Stimulated activated CD4-positive, alpha-beta T cell treated with anti-CD3 and anti-CD28 coated beads, TNF-alpha, amount 100 ng/mL, for 24 hours (primary cell): ENCODE results near the gene KRTCAP2.
A peak's percentile ranks its signal among the peaks of the same experiment; 100 is the strongest.
"Not testable (repeated sequence)": the region's sequence is repeated elsewhere in the genome, so short reads cannot be mapped to it uniquely, and the experiment has no call there.

Experiments used
- DNase-seq, 3 experiments: peaks; one replicate each; pipeline ENCODE4 v3.0.0-alpha.2; 2020; ENCODE audit warnings: low read depth in 3 of 3

KRTCAP2 gene

DNA sequence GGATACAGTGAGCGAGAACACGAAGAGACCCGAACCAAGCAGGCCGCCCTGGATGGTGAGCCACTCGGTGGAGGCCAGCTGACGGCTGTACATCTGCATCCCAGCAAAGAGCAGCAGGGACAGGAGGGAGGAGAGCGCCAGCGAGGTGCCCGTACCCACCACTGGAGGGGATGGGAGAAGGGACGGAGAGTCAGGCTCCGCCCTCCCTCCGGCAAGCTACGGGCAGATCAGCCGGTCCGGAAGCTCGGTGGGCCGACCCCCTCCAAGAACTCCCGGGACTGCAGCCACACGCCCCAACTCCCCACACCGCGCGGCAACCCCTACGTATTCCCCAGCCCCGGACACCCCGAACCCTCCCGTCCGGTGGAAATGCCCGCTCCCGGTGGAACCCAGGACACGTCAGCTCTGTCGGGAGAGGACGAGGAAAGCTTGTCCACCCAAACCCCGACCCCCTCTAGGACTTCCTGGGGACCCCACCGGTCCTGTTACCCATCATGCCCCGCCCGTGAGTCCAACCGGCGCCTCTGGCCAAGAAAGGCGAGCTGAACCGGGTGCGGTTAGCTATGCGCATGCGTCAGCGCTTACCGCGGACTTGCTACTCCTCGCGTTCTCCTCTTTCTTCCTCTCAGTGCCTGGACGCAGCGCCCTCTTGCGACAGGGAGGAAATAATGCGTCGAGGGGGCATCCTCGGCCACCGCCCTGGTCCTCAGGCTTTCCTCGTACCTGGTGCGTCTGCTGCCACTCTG is at the start of gene KRTCAP2:
Gene KRTCAP2, minus strand, starts transcription at position 573 of the 746 bp plus-strand sequence. Its CDS starts 80 bp downstream, at position 493.
- peak; percentile 89 to 95 (median 94) for DNase-seq

DNA sequence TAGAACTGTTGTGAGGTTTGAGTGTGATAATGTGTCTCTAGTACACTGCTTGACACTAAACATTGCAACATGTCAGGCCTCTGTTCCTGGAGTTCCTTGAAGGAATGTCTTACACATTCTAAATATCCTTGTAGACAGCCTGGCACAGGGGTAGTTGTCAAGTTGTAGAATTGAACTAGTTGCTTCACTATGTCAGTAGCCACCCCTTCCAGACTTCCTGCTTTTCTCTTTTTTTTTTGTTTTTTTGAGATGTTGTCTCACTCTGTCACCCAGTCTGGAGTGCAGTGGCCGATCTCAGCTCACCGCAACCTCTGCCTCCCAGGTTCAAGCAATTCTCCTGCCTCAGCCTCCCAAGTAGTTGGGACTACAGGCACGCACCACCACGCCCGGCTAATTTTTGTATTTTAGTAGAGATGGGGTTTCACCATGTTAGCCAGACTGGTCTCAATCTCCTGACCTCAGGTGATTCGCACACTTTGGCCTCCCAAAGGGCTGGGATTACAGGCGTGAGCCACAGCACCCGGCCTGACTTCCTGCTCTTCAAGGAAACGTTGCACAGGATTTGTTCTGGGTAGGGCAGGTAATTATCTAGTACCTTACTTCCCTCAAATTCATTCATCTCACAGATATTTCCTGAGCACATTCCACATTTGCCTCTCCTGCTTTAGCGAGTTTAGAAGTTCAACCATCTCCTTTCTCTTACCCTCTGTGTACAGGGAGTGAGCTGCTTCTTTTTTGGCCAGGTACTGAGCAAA is 47.3 kb upstream of the KRTCAP2 start:
- not testable (repeated sequence) for DNase-seq

DNA sequence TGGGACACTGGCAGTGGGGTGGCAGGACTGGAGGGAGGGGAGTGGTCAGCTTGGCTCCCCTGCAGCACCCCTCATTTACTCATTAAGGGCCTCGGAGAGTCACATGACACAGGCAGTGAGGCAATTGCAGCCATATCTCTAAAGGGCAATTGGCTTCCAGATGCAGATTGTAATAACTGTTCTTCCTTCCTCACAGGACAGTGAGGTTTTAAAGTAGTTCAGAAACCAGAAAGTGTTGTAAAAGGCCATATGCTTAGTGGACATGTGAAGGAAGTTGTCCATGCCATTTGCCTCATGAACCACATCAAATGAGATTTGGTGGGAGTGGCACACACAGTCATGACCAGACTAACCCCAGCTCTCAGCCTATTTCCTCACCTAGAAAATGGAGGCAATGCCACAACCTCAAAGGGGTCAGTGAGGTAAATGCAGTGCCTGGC is 46.5 kb upstream of the KRTCAP2 start:
- no peak for DNase-seq

DNA sequence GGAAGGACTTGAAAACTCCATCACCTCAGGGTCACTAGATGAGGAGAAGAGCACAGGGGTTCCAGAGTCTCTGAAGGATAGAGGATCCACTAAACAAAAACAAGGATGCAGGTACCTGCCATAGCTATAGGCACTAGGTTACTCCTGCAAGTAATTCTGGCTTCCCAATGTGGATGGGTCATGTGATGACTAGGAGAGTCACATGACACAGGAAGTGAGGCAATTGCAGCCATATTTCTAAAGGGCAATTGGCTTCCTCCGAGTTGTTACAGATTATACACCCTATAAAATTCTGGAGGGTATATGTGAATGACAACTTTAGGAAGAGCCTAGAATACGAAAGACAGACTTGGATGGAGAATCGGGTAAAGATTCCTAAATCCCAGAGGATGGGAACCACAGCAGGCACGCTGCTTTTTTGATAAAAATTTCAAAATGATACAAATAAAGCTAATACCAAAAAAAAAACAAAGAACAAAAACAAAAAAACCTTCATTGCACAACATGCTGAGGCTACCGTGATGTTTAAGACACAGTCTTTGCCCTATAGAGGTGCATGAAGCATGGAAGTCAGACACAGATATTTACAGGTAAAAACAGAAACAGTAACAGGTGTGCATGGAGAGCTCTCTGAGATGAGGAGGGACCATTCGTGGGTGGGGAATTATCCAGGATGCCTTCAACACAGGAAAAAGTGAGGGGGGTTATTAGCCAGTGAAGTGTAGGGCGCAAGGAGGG is 45.9 kb upstream of the KRTCAP2 start:
- DNase-seq = no peak

DNA sequence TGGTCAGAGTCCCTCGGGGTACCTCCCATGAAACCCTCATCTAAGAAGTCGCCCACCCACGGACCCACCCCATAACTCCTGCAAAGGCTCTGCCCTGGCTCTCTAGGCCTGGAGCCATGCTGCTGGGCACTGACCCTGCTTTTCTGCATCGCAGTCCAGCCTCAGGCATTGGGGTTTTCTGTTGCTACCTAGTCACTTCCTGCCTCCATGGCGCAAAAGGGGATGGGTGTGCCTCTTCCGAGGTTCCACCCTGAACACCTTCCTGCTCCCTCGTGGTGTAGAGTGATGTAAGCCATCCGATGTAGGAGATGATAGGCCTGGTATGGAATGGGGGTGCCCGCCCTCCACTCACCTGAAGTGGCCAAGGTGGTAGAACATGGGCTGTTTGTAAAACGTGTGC is 41.6 kb upstream of the KRTCAP2 start:
- not testable (repeated sequence) for DNase-seq

DNA sequence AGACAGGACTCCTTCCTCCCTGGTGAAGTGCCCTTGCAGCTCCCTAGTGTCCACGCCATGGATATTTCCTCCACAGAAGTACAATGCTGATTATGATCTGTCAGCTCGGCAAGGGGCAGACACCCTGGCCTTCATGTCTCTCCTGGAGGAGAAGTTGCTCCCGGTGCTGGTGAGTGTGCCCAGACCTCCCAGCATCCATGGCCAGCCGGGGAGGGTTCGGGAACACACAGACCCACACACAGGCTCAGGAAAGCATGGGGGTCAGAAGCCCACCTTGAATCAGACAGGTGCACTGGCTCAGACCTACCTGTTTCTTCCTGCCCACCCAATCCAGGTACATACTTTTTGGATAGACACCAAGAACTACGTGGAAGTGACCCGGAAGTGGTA is 38.9 kb upstream of the KRTCAP2 start:
- DNase-seq = not testable (repeated sequence)

DNA sequence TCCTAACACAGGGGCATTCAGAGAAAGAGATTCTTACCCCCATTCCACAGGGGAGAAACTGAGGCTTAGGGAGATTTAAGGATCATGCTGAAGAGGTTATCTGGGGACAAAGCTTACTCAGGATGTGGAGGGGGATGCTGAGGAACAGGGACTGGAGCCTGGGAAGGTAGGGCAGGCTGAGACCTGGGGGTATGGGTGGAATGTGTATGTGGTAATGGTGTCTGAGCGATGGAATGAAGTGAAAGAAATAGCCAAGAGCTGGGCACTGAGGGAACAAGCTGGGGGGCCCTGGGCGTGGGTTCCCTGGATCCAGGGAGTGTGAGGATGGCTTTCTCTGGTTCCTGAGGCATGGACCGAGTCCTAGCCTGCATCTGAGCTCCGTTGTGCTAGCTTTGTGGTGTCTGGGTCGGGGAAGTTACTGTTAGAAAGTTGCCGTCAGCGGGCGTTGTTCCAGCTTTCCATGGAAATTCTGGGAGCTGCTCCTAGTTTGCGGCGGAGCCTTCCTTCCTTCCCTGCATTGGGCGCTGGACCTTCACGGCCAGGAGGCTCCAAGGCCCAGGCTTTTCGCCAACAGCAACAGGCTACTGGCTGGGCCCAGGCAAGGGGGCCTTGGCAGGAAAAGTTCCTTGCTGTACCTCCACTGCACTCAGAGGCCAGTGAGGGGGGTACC is 38.4 kb upstream of the KRTCAP2 start:
- not testable (repeated sequence) for DNase-seq

DNA sequence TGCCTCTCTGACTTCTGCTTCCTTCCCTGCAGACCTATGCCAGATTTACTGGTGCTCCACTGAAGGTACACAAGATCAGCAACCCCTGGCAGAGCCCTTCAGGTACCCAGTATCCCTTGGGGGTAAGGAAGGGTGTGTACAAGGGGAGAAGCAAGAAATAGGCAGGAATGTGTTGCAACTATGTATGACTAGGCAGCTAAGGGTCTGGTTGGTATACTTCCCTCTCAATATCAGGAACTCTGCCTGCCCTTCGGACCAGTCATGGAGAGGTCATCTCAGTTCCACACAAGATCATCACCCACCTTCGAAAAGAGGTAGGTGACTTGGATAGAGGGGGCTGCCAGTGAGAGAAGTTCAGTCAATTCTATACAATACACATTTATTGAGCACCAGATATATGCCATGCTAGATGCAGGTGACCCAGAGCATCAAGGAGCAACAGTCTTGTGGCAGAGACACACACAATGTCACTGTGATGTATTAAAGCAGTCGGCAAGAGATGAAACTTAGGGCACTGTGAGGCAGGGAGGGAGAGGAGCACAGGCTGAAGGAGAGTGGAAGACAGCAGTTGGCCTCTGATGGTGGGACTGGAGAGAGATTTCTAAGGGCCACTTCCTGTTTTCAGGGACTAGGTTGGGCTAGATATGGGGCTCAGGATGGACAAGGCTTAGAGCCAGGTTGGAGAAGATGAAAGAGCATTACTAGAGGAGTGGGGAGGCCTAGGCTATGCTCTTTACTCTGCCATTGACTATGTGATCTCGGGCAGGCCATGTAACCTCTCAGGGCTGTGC is 37.4 kb upstream of the KRTCAP2 start:
- DNase-seq = no peak

DNA sequence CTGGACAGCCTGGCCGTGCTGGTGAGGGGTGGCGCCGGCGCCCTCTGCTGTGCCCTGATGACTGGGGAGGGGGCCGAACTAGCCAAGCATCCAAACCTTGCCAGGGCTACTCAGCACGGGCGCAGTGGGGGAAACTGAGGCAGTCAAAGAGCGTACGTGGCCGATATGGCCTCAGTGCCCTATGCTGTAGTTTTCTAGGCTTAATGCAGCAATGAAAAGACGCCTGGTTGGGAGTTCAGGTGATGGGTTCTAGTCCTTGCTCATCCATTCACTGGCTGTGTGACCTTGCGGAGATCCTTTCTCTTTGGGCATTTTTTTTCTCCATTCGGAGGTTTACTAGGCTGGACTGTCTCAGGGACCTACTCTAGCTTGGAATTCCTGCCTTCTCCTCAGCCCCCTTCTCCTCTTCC is 36.2 kb upstream of the KRTCAP2 start:
- DNase-seq = no peak

DNA sequence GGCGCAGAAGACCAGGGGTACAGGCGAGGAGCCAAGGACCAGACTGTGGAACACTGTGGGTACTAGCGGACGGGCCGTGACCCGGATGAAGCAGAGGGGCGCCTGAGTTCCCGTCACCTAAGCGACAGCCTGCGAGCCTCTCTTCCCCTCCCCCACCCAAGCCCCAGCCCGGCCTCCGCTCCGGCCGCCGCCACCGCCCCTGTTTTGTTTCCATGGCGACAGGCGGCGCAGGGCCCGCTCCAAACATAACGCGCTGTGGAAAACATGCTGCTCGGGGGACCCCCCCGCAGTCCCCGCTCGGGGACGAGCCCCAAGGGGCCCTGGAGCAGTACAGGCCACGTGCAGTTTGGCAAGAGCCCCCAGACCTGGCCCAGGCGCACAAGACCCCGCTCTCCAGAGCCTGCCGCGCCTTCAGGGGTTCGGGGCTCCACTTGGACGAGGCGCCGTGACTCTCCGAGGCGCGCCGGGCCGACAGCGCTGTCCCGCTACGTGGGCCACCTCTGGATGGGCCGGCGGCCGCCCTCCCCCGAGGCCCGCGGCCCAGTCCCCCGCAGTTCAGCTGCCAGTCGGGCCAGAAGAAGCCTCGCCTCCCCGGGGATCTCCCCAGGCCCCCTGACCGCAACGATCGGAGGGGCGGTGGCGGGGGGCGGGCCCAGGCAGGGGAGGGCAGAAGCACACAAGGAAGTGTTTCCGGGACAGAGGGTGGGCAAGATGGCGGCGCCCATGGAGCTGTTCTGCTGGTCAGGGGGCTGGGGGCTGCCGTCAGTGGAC is 35.6 kb upstream of the KRTCAP2 start, which contains the start of gene MTX1:
Gene MTX1, plus strand, starts transcription at position 155 of the 771 bp plus-strand sequence. Its CDS starts 110 bp downstream, at position 265.
- DNase-seq = peak; percentile 73 to 88 (median 80)

DNA sequence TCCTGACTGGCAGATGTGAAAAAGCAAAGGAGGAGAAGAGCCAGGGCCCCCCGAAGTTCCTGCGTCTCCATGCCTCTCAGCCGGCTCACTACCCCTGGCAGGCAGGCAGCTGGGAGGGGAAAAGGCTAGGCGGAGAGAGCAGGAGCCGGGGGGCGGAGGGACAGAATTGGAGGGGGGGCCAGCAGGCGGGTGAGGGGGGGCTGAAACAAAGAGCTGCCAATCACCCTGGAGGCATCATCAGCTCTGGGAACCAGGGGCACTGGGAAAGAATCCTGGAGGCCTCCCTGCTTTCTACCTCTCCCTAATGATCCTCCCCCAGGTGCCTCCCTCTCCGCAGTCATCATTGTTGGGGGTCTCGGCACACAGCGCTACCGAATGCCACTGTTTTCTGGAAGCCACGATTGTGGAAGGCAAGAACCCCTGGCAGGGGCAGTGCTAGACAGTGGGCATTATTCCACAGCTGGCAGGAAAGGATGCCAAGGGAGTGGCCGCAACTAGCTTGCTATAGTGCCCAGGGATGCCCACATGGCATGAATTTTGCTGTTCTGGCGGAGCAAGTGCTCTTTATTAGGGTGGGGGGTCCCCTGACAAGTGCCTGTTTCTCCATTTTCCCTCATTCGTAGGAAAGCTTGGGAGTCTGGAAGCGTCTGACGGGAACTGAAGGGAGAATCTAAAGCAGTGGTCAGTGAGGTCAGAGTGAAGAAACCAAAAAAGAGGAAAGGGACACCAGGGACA is 34.9 kb upstream of the KRTCAP2 start, which contains the start of gene THBS3:
Gene THBS3, minus strand, starts transcription at position 92 of the 735 bp plus-strand sequence. Its CDS starts 21 bp downstream, at position 71.
- DNase-seq = peak in 1 of 3 experiments; percentile 9

DNA sequence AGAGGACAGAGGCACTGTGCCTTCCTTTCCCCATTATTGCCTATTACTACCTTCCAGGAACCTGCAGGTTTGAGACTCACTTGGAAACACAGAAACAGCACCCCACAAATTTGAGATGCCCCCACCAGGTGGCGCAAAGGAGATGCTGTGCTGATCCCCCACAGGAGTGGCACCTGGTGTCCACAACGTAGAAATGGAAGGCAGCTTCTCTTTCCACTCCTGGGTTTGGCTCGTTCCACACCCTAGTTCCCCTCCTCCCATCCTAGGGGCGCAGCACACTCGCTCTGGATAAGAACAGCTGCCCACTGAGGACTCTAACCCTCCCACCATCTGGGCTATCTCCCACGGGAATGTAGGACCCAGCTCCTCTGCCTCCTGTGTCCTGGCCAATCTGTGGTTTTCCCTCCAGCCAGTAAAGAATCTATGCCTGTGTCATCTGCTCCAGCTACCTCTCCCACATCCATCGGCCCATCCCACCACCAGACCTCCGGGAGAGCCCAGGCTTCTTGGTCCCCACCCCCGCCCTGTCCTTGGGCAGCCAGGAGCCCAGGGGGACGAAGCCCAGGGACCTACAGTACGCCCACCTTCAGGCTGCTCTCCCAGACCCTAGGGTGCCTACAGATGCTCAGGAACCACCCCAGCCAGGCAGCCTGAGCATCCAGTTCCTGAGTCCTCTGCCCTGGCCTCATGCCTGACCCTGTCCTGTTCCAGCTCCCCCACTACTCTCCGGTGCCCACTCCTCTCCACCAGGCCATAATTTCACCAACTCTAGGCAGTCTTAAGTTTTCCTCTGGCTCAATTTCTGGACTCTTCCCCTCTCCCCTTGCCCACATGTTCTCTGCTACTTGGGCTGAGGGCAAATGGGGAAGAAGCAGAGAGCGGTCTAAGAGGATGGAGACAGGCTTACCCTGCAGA is 34.0 kb upstream of the KRTCAP2 start:
- DNase-seq = peak; percentile 77 to 91 (median 83)

DNA sequence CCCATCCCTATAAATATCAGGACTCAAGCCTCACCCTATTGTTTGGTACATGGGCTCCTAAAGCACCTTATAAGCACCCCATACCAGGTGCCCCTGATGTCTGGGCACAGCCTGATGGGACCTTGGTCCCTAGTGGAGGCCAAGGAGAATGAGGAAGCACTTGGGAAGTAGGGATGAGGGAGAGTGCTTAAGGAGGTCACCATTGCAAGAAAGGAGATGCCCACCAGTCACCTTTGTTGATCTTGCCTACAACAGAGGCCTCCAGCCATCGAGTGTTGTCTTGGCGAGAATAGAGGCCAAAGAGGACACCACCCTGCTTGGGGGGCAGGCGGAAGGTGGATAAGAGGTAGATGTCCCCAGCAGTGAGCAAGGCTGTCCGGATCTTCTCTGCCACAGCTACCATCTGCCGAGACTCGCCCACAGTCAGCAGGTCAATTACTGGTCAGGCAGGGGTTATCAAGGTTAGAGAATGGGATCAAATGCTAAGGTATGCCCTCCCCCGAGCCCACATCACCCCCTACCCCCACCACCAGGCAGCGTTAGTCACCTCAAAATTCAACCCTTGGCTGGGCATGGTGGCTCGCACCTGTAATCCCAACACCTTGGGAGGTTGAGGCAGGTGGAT is 33.0 kb upstream of the KRTCAP2 start:
- no peak for DNase-seq

DNA sequence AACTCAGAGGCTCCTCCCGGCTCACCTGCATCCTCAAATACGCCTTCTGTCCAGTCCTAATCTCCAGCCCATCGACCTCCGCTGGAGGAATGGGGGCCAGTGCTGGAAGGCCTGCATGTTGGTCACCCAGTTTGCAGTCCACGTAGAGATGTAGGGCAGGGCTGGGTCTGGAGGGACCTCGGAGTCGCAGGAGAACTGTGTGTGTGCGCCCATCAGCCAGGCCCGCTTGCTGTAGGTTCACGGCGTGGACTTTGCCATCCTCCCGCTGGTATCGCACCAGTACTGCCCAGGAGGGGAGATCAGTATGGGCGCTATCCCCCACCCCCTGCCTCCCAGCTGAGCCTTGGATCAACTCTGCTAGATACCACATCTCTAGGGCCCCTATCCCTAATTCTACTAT is 31.9 kb upstream of the KRTCAP2 start:
- DNase-seq = no peak

DNA sequence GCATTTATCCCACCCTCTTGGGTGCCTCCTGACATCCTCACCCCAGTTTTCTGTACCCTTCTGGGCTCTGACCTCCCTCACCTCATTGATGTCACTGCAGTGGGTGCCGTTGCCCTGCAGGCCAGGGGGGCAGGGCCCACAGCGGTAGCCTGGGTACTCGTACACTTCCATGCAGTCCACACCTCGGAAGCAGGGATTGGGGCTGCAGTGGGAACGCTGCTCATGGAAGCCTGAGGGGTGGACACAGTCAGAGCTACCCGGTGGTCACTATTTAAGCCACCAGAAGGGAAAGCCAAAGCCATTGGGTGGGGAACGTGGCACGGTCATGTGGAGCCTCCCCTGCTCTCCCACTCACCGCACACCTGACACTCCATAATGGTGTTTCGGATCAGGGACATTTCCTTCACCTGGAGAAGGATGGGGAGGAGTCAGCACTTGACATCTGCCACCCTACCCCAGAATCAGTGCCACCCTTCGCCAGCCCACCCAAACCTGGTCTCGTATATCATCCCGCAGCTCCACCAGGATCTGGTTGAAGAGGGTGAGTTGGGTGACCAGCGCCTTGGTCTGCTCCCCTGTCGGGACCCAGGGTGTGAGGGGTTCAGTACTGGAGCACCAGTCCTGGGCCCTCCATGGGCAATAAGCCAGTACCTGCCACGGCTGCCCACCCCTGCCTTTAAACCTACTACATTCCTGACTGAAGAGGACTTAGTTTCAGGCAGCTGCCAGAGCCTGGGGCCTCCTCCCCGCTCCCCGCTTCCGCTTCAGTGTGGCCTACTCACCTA is 29.8 kb upstream of the KRTCAP2 start:
- no peak for DNase-seq

DNA sequence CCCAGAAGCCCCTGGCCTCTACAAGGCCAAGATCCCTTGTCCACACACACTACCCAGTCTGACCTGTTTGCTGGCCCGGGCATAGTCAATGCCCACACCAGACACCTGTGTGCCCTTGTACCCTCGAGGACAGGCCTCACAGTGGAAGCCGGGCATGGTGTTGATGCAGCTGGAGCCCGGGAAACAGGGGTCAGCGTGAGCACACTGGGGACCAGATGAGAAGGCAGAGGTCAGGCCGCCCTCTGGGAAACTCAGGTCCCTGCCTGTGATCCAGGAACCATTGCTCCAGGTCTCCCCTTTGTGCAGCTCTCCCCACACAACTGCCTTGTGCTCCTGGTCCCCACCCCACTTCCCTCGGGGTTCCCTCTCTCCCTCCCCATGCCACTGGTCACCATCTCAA is 29.1 kb upstream of the KRTCAP2 start:
- DNase-seq = no peak

DNA sequence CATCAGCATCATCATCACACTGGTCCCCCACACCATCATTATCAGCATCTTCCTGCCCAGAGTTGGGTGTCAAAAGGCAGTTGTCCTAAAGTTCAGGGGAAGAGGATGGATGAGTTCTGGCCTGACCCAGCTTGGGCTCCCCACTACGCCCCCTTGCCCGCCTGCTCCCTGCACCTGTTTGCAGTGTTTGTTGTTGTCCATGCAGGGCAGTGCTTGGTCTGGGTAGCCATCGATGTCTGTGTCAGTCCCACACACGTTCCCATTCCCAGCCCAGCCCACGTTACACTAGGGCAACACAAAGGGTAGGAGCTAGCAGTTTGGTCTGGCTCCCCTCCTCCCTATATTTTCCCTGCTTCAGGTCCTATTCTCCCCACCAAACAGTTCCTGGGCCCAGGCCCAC is 27.8 kb upstream of the KRTCAP2 start:
- DNase-seq = no peak
